Activated CD8-positive, alpha-beta memory T cell treated with anti-CD3 and anti-CD28 coated beads, Interleukin-2, amount 50 U/mL, for 1 hour (primary cell): ENCODE results near the gene POLR1G.
"Not testable (repeated sequence)": the region's sequence is repeated elsewhere in the genome, so short reads cannot be mapped to it uniquely, and the experiment has no call there.

ENCODE experiments used
- DNase-seq: peaks from one replicate; pipeline ENCODE4 v3.0.0-alpha.2; 2020; ENCODE audit errors: extremely low read depth

The POLR1G gene

GRCh38 chr19:45395821-45396617 is 10.4 kb upstream of the POLR1G start:
- DNase-seq: no peak

- no peak for DNase-seq
Measured at GRCh38 chr19:45400192-45400591, 6.3 kb upstream of the POLR1G start.

- DNase-seq: no peak
Measured at GRCh38 chr19:45401815-45402214, 4.6 kb upstream of the POLR1G start.

- no peak for DNase-seq
Measured at GRCh38 chr19:45402298-45403061, 4.0 kb upstream of the POLR1G start.

- no peak for DNase-seq
Measured at GRCh38 chr19:45403272-45403671, 3.2 kb upstream of the POLR1G start.

- DNase-seq: no peak
Measured at GRCh38 chr19:45403781-45404556, 2.5 kb upstream of the POLR1G start.

- DNase-seq: no peak
Measured at GRCh38 chr19:45404557-45405434, 1.6 kb upstream of the POLR1G start, which contains the start of gene PPP1R13L. TSS of gene PPP1R13L (minus strand) at chr19:45405069. CDS start at chr19:45398318, 6,751 bp downstream.

- peak; percentile 52 for DNase-seq
Measured at GRCh38 chr19:45405435-45406225, 814 bp upstream of the POLR1G start.

- DNase-seq: no peak
Measured at GRCh38 chr19:45407091-45407375, 589 bp downstream of the POLR1G start.

- not testable (repeated sequence) for DNase-seq
Measured at GRCh38 chr19:45407585-45407984, 1.1 kb downstream of the POLR1G start.

GRCh38 chr19:45408121-45408520 is 1.7 kb downstream of the POLR1G start:
- DNase-seq: no peak

- no peak for DNase-seq
Measured at GRCh38 chr19:45408830-45409556, 2.5 kb downstream of the POLR1G start.

GRCh38 chr19:45409557-45409920 is 3.1 kb downstream of the POLR1G start:
- no peak for DNase-seq

GRCh38 chr19:45410330-45410729 is 3.9 kb downstream of the POLR1G start:
- DNase-seq: not testable (repeated sequence)

GRCh38 chr19:45413497-45413896 is 7.1 kb downstream of the POLR1G start:
- DNase-seq: no peak

- no peak for DNase-seq
Measured at GRCh38 chr19:45414468-45414867, 8.0 kb downstream of the POLR1G start.

- DNase-seq: no peak
Measured at GRCh38 chr19:45417151-45417550, 10.7 kb downstream of the POLR1G start.

- DNase-seq: no peak
Measured at GRCh38 chr19:45418802-45419201, 12.4 kb downstream of the POLR1G start.

GRCh38 chr19:45419396-45419795 is 13.0 kb downstream of the POLR1G start:
- no peak for DNase-seq

- no peak for DNase-seq
Measured at GRCh38 chr19:45419895-45420294, 13.5 kb downstream of the POLR1G start.
